ENCODE measurements around the gene ANKS1B. TPM values are rescaled to one million over a fixed set of nuclear protein-coding genes. Genes with fewer than 3 reads are reported as not detected.

The ANKS1B gene
- total and polyA plus RNA-seq, 2 of the 4 experiments (the other 2 are of a cell fraction): 0.17 to 0.18 TPM

DNA sequence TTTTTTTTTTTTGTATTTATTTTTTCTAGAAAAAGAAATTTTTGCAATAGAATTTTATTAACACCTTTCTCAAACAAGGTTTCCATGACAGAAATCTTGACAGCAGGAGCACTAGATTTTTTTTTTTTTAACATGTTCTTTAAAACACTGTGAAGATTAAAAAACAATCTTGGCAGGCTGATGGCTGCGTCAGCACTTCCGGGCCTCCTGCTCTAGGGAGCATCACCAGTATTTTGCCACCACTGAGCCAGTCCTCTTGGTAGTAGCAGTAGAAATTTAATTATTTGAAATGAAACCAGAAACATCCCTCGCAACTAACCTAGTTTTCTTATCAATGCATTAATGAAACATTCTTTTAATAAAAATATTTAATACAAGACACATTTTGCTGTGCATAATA, 1240.1 kb downstream of the ANKS1B start:
- no peak overlapping the region for H3K4me3 ChIP-seq (ENCODE audit: insufficient read depth, low read depth, low read length)
- H3K4me2 ChIP-seq (ENCODE audit: low read depth, low read length): no peak overlapping the region
- H3K18ac ChIP-seq (ENCODE audit: low read depth, low read length): no peak overlapping the region
- H4K91ac ChIP-seq (ENCODE audit: insufficient read depth, low read depth, low read length): no peak overlapping the region
- H2AK9ac ChIP-seq (replicated peaks; ENCODE audit: low read depth, low read length, poor library complexity): no peak overlapping the region
- peaks cover 8% of the 10 kb centered on the region for H3K27me3 ChIP-seq (ENCODE audit: control insufficient read depth, insufficient read depth, low read length)
- no peak overlapping the region for H3K27ac ChIP-seq (ENCODE audit: insufficient read depth, low read length)
- no peaks in the 10 kb centered on the region for H3K9me3 ChIP-seq (ENCODE audit: control insufficient read depth, insufficient read depth, low read length)
- no peak overlapping the region for H2BK15ac ChIP-seq (ENCODE audit: low read depth, low read length)
- H2BK20ac ChIP-seq (ENCODE audit: low read depth, low read length): no peak overlapping the region
- no peak overlapping the region for H3K14ac ChIP-seq (replicated peaks; ENCODE audit: low read depth, low read length)
- no peak for ATAC-seq (ENCODE audit: low read depth)
- H3K9ac ChIP-seq (ENCODE audit: low read depth, low read length): no peak overlapping the region
- H3K36me3 ChIP-seq (ENCODE audit: control insufficient read depth, insufficient read depth, low read length): no peaks in the 10 kb centered on the region
- TF ChIP-seq SMC3 (IDR thresholded peaks at IDR 0.05; ENCODE audit: low read depth, low read length) (no peak), MXI1 (IDR thresholded peaks at IDR 0.05; ENCODE audit: borderline replicate concordance, low read depth, low read length) (no peak), MAZ (IDR thresholded peaks at IDR 0.05; ENCODE audit: borderline replicate concordance, low read depth, low read length) (no peak), RCOR1 (IDR thresholded peaks at IDR 0.05; ENCODE audit: insufficient replicate concordance, low read length) (no peak), USF2 (IDR thresholded peaks at IDR 0.05; ENCODE audit: low read depth, low read length) (no peak), RAD21 (IDR thresholded peaks at IDR 0.05; ENCODE audit: low read length) (no peak), MAFK (IDR thresholded peaks at IDR 0.05; ENCODE audit: low read depth, low read length) (no peak), RFX5 (IDR thresholded peaks at IDR 0.05; ENCODE audit: low read depth, low read length) (no peak), ELK1 (IDR thresholded peaks at IDR 0.05; ENCODE audit: borderline replicate concordance, low read depth, low read length) (no peak), FOS (IDR thresholded peaks at IDR 0.05; ENCODE audit: low read depth, low read length) (no peak)
- H3K9me1 ChIP-seq (ENCODE audit: insufficient read depth, low read length): no peaks in the 10 kb centered on the region; the same call in 1 of the 2 replicates
- H4K20me1 ChIP-seq (ENCODE audit: insufficient read depth, low read length): no peaks in the 10 kb centered on the region
- BruUV-seq (replicated peaks): no TSS peak
- ChIA-PET CTCF (no interaction called here), POLR2A (ENCODE audit: unreplicated experiment) (no interaction called here)
- no peaks in the 10 kb centered on the region for H3K4me1 ChIP-seq (ENCODE audit: control insufficient read depth, insufficient read depth, low read length)
- no peak overlapping the region for H3K4ac ChIP-seq (ENCODE audit: low read depth, low read length)
- H2AFZ ChIP-seq (replicated peaks; ENCODE audit: low read length, poor library complexity): no peak overlapping the region
- DNase-seq: no peak
- H4K8ac ChIP-seq (ENCODE audit: low read depth in 2 of 2, low read length in 2 of 2): no peak overlapping the region
- no peak overlapping the region for H4K5ac ChIP-seq (ENCODE audit: low read depth, low read length)
- no peak overlapping the region for H3K56ac ChIP-seq (ENCODE audit: extremely low read depth, insufficient read depth, low read length)
- H3K23ac ChIP-seq (ENCODE audit: low read depth, low read length): no peak overlapping the region
- WGBS, 2 experiments (ENCODE audit: extremely low coverage in 2 of 2, insufficient read length in 1 of 2): no CpG with 5 or more reads among the region's 3 CpGs
- no peak overlapping the region for H2AK5ac ChIP-seq (ENCODE audit: low read depth, low read length)
- dilution Hi-C loops (cut with HindIII; ENCODE audit: low sequenced_read_pairs, unreplicated experiment) (no loop called here), in situ Hi-C loops (cut with MboI; ENCODE audit: low sequenced_read_pairs) (no loop called here), intact Hi-C loops (cut with micrococcal nuclease) (no loop called here)
- H2BK5ac ChIP-seq (ENCODE audit: low read depth, low read length, poor library complexity, severe bottlenecking): no peak overlapping the region
- no peaks in the 10 kb centered on the region for H3K79me1 ChIP-seq (ENCODE audit: low read depth in 1 of 2, low read length in 2 of 2)
- H2BK120ac ChIP-seq (ENCODE audit: low read depth, low read length): no peak overlapping the region

Measured in IMR-90 (cell line).